ENCODE results near the gene RNASE12.

- TF ChIP-seq CTCF (IDR thresholded peaks at IDR 0.05), result no peak
- no peak for TF ChIP-seq POLR2A (IDR thresholded peaks at IDR 0.05)
These were observed 34.0 kb downstream of the RNASE12 start for GRCh38 chr14:20557212-20557542.
